Measurements from ENCODE around the gene MIGA2.

GRCh38 chr9:129110740-129111527 is 74.5 kb downstream of the MIGA2 start, which contains the start of the genes CRAT and PTPA:
- TF ChIP-seq KAT2B (IDR thresholded peaks at IDR 0.05; ENCODE audit: low read depth, low read length) (no peak), SNAPC5 (CRISPR knock-in tag; IDR thresholded peaks at IDR 0.05) (no peak), FOXM1 (IDR thresholded peaks at IDR 0.05; ENCODE audit: low read depth) (no peak), FOXM1 (CRISPR knock-in tag; IDR thresholded peaks at IDR 0.05; ENCODE audit: low read depth) (no peak), KLF16 (IDR thresholded peaks at IDR 0.05) (no peak), ZNF124 (CRISPR knock-in tag; IDR thresholded peaks at IDR 0.05) (no peak), FOXJ3 (CRISPR knock-in tag; IDR thresholded peaks at IDR 0.05) (no peak), TGIF2 (CRISPR knock-in tag; IDR thresholded peaks at IDR 0.05) (no peak), LCOR (CRISPR knock-in tag; IDR thresholded peaks at IDR 0.05) (no peak), ZFP30 (CRISPR knock-in tag; IDR thresholded peaks at IDR 0.05; ENCODE audit: borderline replicate concordance) (no peak)
